Activated naive CD4-positive, alpha-beta T cell treated with anti-CD3 and anti-CD28 coated beads, Interleukin-2, amount 10 ng/mL, durations not matched to agents 7 days and 5 days (primary cell): Measurements from ENCODE around the gene DLEC1.

Source experiments
- CTCF ChIA-PET: fragments of 350-600 bp; sonication (Branson Sonifier 250); formaldehyde crosslinking; loops from one replicate; lab custom pipeline; 2021; ENCODE audit warnings: antibody characterized with exemption; lab: Charles Lee
- DNase-seq: peaks from one replicate; pipeline ENCODE4 v3.0.0-alpha.2; 2020
- H3K27ac Mint-ChIP-seq: one replicate; pipeline ENCODE4 v1.8.0; 2021; ENCODE audit warnings: mild to moderate bottlenecking, moderate library complexity, mixed read lengths
- H3K27me3 Mint-ChIP-seq: one replicate; pipeline ENCODE4 v1.8.0; 2021; ENCODE audit warnings: mild to moderate bottlenecking, mixed read lengths
- H3K36me3 Mint-ChIP-seq: one replicate; pipeline ENCODE4 v1.8.0; 2021; ENCODE audit warnings: mixed read lengths
- H3K4me1 Mint-ChIP-seq: one replicate; pipeline ENCODE4 v1.8.0; 2021; ENCODE audit warnings: mixed read lengths
- H3K4me3 Mint-ChIP-seq: one replicate; pipeline ENCODE4 v1.8.0; 2021; ENCODE audit warnings: mild to moderate bottlenecking, moderate library complexity, mixed read lengths
- H3K9me3 Mint-ChIP-seq: one replicate; pipeline ENCODE4 v1.8.0; 2021; ENCODE audit warnings: mixed read lengths

Gene DLEC1

GRCh38 chr3:38006031-38006430 is 33.0 kb upstream of the DLEC1 start:
- Mint-ChIP-seq H3K4me1 (peaks cover 10% of the 10 kb centered on the region), H3K9me3 (no peaks in the 10 kb centered on the region), H3K36me3 (peaks cover 24% of the 10 kb centered on the region), H3K27ac (no peak overlapping the region), H3K4me3 (no peak overlapping the region), H3K27me3 (no peaks in the 10 kb centered on the region)
- no peak for DNase-seq
- CTCF ChIA-PET: interaction anchor here (2.4 kb wide), 1 partner anchor 14 kb away, joined by 9 read pairs; no protein-coding TSS in a partner anchor

GRCh38 chr3:38006445-38006995 is 32.5 kb upstream of the DLEC1 start:
- Mint-ChIP-seq H3K4me1 (peaks cover 10% of the 10 kb centered on the region), H3K9me3 (no peaks in the 10 kb centered on the region)

DNA sequence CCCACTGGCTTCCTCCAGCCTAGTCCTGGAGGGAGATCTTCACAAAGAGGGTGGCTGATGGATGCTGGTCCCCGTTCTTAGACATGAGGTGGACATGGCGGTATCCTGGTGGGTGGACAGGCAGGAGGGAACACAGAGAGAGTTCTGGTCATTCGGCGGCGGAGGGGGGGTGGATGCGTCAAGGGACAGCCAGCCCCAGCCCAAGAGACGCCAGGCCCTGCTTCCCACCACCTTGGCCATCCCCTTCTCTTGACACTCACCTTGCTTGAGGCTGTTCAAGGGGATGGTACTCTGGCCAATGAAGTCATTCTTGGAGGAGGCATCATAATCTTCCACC is 31.3 kb upstream of the DLEC1 start:
- H3K4me1 Mint-ChIP-seq: peaks cover 10% of the 10 kb centered on the region
- H3K4me3 Mint-ChIP-seq: no peak overlapping the region
- no peak overlapping the region for H3K27ac Mint-ChIP-seq
- no peaks in the 10 kb centered on the region for H3K27me3 Mint-ChIP-seq
- no peak for DNase-seq
- no peaks in the 10 kb centered on the region for H3K9me3 Mint-ChIP-seq
- H3K36me3 Mint-ChIP-seq: peaks cover 23% of the 10 kb centered on the region
- CTCF ChIA-PET: no interaction called here

More at GRCh38 chr3:38006445-38006995, 32.5 kb upstream of the DLEC1 start:
- no peak overlapping the region for H3K27ac Mint-ChIP-seq
- no peak for DNase-seq
- peaks cover 25% of the 10 kb centered on the region for H3K36me3 Mint-ChIP-seq
- CTCF ChIA-PET: interaction anchor here (2.4 kb wide), 1 partner anchor 14 kb away, joined by 9 read pairs; no protein-coding TSS in a partner anchor
- H3K4me3 Mint-ChIP-seq: no peak overlapping the region
- no peaks in the 10 kb centered on the region for H3K27me3 Mint-ChIP-seq

DNA sequence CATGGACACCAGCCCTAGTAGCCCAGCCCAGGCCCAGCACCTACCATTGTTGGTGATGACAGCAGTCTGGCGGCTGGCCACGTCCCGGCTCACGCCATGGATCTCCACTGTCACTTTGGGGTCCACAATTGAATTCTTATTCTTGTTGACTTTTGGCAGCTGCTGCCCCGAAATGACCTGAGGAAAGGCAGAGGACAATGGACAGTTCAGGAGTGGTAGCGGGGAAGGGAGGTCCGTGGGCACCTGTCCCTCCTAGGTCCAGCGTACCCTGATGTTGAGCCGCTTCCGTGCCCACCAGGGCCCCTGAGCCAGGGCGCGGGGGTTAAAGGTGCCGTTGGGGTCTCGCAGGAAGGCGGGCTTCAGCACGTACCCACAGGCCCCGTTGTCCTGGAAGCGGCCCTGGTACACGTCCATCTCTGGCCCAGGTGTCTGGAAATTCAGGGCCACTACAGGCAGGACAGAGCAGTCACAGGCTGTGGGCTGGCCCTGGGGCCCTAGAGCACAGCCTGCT is 30.8 kb upstream of the DLEC1 start:
- peaks cover 10% of the 10 kb centered on the region for H3K4me1 Mint-ChIP-seq
- H3K27me3 Mint-ChIP-seq: no peaks in the 10 kb centered on the region
- no peaks in the 10 kb centered on the region for H3K9me3 Mint-ChIP-seq
- CTCF ChIA-PET: no interaction called here
- H3K27ac Mint-ChIP-seq: no peak overlapping the region
- DNase-seq: no peak
- no peak overlapping the region for H3K4me3 Mint-ChIP-seq
- H3K36me3 Mint-ChIP-seq: peaks cover 23% of the 10 kb centered on the region

DNA sequence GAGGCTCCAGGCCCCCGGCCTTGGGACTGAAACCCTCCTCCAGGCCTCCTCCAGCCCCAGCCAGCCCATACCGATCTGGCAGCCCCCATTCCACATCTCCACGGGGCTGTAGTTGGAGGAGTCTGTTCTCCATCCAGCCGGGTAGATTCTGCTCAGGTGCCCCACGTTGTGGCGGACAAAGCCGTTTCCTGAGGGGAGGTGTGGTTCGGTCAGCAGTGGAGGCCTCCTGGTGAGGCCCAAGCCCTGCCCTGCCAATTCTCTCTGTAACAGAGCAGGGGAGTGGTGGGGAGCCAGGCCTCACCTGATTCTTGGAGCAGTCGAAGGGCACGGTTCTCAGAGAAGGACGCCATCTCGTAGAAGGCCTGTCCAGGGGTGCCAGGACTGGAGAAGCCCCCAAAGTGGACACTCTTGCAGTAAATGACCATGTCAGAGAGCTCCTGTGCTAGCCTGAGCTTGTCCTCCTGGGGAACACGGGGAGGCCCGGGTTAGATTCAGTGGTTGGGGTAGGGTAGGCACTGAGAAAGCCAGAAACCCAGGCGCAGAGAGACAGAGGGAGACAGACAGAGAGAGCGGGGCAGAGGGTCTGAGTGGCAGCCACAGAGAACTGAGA is 29.9 kb upstream of the DLEC1 start:
- H3K27ac Mint-ChIP-seq: peak overlapping the region; percentile 59
- H3K4me3 Mint-ChIP-seq: no peak overlapping the region
- H3K36me3 Mint-ChIP-seq: peaks cover 22% of the 10 kb centered on the region
- no peaks in the 10 kb centered on the region for H3K9me3 Mint-ChIP-seq
- peaks cover 8% of the 10 kb centered on the region for H3K4me1 Mint-ChIP-seq
- H3K27me3 Mint-ChIP-seq: no peaks in the 10 kb centered on the region
- CTCF ChIA-PET: no interaction called here
- DNase-seq: no peak

DNA sequence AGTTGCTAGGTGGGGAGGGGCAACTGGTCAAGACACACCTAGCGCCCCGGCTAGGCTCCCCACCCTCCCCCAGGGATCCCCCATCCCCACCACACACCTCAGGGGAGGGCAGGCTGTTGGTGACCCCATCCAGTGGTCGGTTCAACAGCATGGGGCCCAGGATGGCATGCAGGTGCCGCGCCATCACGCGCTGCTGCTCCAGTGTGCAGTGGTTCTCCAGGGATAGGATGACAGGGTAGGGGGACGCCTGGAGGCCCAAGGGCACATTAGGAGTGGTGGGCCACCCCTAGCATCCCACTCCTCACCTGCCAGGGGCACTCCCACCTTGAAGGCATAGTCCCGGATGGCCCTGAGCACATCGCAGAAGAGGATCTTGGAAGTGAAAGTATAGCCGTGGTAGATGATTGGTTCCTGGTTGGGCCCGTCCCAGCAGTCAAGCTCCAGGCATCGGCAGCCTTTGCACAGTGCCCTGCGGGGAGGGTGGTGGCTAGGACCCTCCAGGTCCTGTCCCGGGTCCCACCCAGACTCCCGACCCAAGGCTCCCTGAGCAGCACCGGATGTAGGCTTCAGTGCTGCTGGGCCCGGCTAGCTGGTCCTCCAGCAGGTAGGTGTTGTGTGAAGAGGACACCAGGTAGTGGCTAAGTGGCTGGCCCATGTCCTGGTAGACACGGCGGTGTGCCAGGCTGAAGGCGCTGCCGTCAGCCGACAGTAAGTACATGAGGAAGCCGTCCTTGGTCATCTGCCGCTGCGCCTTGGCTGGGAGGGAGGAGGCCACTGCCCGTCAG is 29.0 kb upstream of the DLEC1 start:
- DNase-seq: no peak
- no peaks in the 10 kb centered on the region for H3K27me3 Mint-ChIP-seq
- no peak overlapping the region for H3K4me3 Mint-ChIP-seq
- peaks cover 23% of the 10 kb centered on the region for H3K36me3 Mint-ChIP-seq
- CTCF ChIA-PET: no interaction called here
- no peaks in the 10 kb centered on the region for H3K9me3 Mint-ChIP-seq
- H3K4me1 Mint-ChIP-seq: no peaks in the 10 kb centered on the region
- H3K27ac Mint-ChIP-seq: no peak overlapping the region

DNA sequence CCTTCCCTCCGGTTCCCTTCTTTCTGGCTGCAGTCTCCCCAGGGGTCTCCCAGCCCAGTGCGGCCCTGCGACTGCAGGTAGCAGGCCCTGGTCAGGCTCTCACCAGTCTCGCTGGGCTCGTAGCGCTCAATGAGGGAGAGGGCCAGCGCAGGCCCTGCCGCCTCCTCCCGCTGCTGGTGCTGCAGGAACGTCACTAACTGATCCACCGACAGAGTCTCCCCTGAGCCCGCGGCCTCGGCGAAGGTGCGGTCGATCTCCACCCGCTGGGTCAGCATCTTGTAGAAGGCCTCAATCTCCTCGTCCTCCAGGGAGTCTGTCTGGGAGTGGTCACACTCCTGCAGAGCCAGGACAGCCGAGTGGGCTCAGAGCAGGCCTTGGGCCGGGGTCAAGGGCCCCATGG is 27.9 kb upstream of the DLEC1 start:
- Mint-ChIP-seq H3K27me3 (no peaks in the 10 kb centered on the region), H3K27ac (no peak overlapping the region)

DNA sequence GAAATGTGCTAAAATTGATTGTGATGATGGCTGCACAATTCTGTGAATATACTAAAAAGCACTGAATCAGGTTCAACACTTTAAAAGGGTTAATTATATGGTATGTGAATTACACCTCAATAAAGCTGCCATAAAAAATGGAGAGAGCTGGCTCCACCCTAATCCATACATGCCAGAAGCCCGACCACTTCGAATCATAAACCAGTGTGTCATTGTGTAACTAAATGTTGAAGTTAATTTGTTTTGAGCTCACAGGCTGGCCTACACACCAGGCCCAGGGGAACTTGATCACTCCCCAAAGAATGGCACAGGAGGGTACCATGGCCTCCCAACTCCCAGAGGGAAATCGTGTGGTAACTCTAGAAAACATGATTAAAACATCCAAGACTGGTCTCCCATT is 23.5 kb upstream of the DLEC1 start:
- H3K27me3 Mint-ChIP-seq: no peaks in the 10 kb centered on the region
- no peaks in the 10 kb centered on the region for H3K9me3 Mint-ChIP-seq
- peaks cover 48% of the 10 kb centered on the region for H3K36me3 Mint-ChIP-seq
- H3K27ac Mint-ChIP-seq: no peak overlapping the region
- H3K4me1 Mint-ChIP-seq: no peaks in the 10 kb centered on the region
- CTCF ChIA-PET: interaction anchor here (2.1 kb wide), 1 partner anchor 11 kb away, joined by 11 read pairs; no protein-coding TSS in a partner anchor
- no peak overlapping the region for H3K4me3 Mint-ChIP-seq
- no peak for DNase-seq

More for the DNA sequence above, 27.9 kb upstream of the DLEC1 start:
- DNase-seq: no peak
- no peak overlapping the region for H3K4me3 Mint-ChIP-seq
- H3K9me3 Mint-ChIP-seq: no peaks in the 10 kb centered on the region
- CTCF ChIA-PET: interaction anchor here (1.0 kb wide), 1 partner anchor 11 kb away, joined by 3 read pairs; no protein-coding TSS in a partner anchor
- no peaks in the 10 kb centered on the region for H3K4me1 Mint-ChIP-seq
- H3K36me3 Mint-ChIP-seq: peaks cover 29% of the 10 kb centered on the region

DNA sequence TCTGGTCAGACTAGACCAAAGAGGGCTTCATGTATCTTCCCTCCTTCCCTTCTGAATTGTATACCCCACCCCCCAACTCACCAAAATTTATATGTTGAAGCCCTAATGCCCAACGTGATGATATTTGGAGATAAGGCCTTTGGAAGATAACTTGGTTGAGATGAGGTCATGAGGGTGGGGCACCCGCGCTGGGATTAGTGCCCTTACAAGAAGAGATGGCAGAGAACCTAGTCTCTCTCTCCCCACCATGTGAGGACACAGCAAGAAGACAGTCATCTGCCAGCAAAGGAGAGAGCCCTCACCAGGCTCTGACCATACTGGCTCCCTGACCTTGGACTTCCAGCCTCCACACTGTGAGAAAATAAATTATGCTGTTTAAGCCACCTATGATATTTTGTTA is 23.0 kb upstream of the DLEC1 start:
- CTCF ChIA-PET: interaction anchor here (0.9 to 2.1 kb wide), 2 partner anchors 12 to 23 kb away, joined by 3 to 11 read pairs; partner anchors contain the start of gene DLEC1
- no peaks in the 10 kb centered on the region for H3K9me3 Mint-ChIP-seq
- H3K36me3 Mint-ChIP-seq: peaks cover 48% of the 10 kb centered on the region
- no peak overlapping the region for H3K4me3 Mint-ChIP-seq
- no peaks in the 10 kb centered on the region for H3K4me1 Mint-ChIP-seq
- no peak for DNase-seq
- H3K27ac Mint-ChIP-seq: no peak overlapping the region
- H3K27me3 Mint-ChIP-seq: no peaks in the 10 kb centered on the region

DNA sequence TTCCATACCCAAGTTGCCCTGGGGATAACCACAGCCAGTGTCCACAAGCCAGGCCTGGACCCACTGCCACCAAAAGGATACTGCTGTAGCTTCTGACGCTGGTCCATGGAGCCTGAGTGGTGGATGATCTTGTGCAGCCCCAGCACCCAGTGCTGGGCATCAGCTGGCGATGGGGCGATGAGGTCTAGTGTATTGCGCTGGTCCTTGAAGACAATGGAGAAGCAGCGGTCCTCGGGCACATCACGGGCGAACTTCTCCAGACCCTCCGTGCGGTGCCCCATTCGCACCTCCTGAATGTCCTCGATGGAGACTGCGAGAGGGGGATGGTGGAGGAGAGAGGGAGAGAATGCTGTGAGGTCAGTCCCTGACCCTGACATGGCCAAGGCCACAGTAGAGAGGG is 22.6 kb upstream of the DLEC1 start:
- Mint-ChIP-seq H3K4me1 (peaks cover 2% of the 10 kb centered on the region), H3K36me3 (peaks cover 46% of the 10 kb centered on the region), H3K27me3 (no peaks in the 10 kb centered on the region), H3K27ac (no peak overlapping the region), H3K4me3 (no peak overlapping the region), H3K9me3 (no peaks in the 10 kb centered on the region)
- DNase-seq: no peak
- CTCF ChIA-PET: interaction anchor here (0.9 to 2.1 kb wide), 2 partner anchors 12 to 23 kb away, joined by 3 to 11 read pairs; partner anchors contain the start of gene DLEC1

GRCh38 chr3:38016847-38017444 is 22.1 kb upstream of the DLEC1 start:
- Mint-ChIP-seq H3K9me3 (no peaks in the 10 kb centered on the region), H3K36me3 (peaks cover 46% of the 10 kb centered on the region), H3K4me3 (no peak overlapping the region), H3K4me1 (peaks cover 7% of the 10 kb centered on the region), H3K27ac (no peak overlapping the region), H3K27me3 (no peaks in the 10 kb centered on the region)
- DNase-seq: no peak
- CTCF ChIA-PET: interaction anchor here (0.9 to 2.1 kb wide), 2 partner anchors 13 to 22 kb away, joined by 3 to 11 read pairs; partner anchors contain the start of gene DLEC1

- DNase-seq: no peak
- H3K27me3 Mint-ChIP-seq: no peaks in the 10 kb centered on the region
- H3K4me3 Mint-ChIP-seq: no peak overlapping the region
- CTCF ChIA-PET: no interaction called here
- H3K9me3 Mint-ChIP-seq: no peaks in the 10 kb centered on the region
- no peak overlapping the region for H3K27ac Mint-ChIP-seq
- peaks cover 46% of the 10 kb centered on the region for H3K36me3 Mint-ChIP-seq
- peaks cover 13% of the 10 kb centered on the region for H3K4me1 Mint-ChIP-seq
Measured at GRCh38 chr3:38017445-38018295, 21.3 kb upstream of the DLEC1 start.
